SIG-M5 (cell line): ENCODE data around the gene PEX5L.

Experiments used
- DNase-seq: peaks from one replicate; lab custom pipeline; 2025; lab: John Stamatoyannopoulos, UW

The PEX5L gene

DNA sequence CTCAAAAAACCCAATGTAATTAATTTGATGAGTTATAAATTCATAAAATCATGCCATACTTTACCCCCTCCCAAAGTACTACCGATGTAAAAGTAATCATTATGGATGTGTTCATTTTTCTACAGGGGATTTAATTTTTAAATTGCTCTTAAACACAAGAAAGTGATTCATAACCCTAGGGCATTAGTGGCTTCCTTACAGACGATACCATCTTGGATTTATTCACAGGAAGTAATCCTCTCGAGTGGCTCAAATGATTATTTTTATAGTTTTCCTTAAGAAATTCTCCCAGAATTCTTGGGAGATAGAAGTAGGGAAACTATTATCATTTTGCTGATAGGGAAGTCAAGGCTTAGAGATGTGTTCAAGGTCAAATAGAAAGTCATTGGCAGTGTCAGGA is 80.9 kb downstream of the PEX5L start:
- DNase-seq, result no peak

DNA sequence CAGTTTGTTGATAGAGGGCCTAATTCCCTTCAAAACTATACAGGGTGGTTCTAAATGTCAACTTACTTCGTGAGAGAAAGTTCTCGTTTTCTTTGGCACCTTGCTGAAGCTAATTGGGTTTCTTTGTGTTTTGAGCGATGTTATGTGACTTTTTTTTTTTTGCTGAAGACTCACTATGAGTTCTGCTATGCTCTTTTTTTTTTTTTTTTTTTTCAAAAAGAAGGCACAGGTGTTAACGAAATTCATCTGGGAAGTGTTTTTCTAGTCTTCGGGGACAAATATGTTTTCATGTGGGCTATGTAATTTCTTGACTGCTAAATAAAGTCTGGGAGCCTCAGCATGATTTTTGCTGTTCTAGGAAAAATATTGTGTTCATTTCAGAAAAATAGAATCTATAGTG is 81.5 kb downstream of the PEX5L start:
- DNase-seq, result no peak

GRCh38 chr3:179953993-179954870 is 82.5 kb downstream of the PEX5L start:
- DNase-seq, result no peak

- DNase-seq, result no peak
These were observed 85.9 kb downstream of the PEX5L start for GRCh38 chr3:179950840-179951239.

- DNase-seq, result no peak
These were observed 86.9 kb downstream of the PEX5L start for GRCh38 chr3:179949869-179950268.

GRCh38 chr3:179949412-179949811 is 87.3 kb downstream of the PEX5L start:
- DNase-seq, result no peak

GRCh38 chr3:179948740-179949139 is 88.0 kb downstream of the PEX5L start:
- no peak for DNase-seq

GRCh38 chr3:179945569-179945968 is 91.2 kb downstream of the PEX5L start:
- no peak for DNase-seq

GRCh38 chr3:179943117-179943880 is 93.4 kb downstream of the PEX5L start:
- no peak for DNase-seq

DNA sequence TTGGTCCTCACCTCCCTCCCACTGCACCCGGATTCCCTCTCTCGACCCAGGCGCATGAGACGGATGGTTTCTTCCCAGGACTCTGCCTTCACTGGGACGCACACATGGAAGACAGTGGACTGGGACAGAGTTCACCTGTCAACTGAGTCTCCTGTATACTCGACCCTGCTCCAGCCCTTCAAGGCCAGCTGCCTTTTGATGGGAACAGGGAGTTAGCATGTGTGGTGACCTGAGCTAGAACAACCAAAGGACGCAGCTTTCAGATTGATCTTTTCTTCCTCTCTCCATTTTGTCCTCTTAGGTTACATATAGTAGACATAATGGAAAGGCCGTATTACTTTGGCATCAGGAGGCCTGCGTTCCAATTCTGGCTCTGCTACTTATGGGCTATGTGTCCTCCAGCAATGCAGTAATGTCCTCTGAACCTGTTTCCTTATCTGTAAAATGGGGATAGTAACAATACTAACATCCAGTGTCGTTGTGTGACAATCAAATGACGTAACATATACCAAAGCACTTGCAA is 94.1 kb downstream of the PEX5L start:
- no peak for DNase-seq

- no peak for DNase-seq
These were observed 101.0 kb downstream of the PEX5L start for GRCh38 chr3:179935710-179936109.

DNA sequence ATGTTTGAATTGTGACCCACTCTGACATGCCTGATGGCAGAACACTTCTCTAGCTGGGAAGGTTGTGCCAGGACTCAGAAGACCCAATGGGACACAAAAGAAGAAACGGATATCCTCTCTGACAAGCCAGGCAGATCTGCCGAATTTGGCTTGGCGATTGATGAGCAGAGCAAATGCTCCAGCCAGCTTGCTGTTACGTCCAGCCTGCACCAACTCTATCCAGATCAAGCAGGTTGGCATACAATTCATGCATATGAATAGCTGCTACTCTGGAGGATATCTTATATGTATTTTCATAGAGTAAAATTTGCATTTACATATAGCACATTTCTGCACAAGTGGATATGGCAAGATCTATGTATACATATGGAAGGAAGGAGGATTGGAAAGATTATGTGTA is 102.8 kb downstream of the PEX5L start:
- DNase-seq, result no peak

DNA sequence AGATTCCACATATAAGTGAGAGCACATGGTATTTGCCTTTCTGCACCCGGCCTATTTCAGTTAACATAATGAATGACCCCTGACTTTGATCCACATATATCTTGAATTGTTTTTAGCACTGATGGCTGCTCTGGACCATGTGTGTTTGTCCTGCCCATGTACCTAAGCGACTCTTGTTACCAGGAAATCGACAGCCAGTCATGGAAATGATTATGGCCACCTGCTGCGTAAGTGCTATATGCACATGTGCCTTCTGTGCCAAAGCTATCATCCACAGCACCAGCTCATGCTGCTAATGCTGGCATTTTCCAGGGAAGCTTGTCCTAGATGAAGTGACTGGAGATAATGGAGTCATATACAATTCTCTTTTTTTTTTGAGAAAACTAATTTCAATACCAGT is 103.7 kb downstream of the PEX5L start:
- DNase-seq, result no peak

DNA sequence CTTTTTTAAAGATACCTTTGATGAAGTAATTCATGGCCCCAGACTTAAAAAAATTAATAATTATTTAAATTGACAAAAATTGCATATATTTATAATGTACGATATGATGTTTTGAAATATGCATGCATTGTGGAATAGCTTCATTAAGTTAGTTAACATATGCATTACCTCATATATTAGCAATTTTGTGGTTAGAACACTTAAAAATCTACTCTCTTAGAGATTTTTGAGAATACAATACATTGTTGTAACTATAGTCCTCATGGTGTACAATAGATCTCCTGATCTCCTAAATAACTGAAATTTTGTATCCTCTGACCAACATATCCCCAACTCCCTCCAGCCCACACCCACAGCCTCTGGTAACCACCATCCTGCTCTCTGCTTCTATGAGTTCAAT is 104.1 kb downstream of the PEX5L start:
- no peak for DNase-seq

- no peak for DNase-seq
These were observed 107.6 kb downstream of the PEX5L start for GRCh38 chr3:179929091-179929529.

GRCh38 chr3:179927191-179927590 is 109.5 kb downstream of the PEX5L start:
- no peak for DNase-seq

- no peak for DNase-seq
These were observed 114.8 kb downstream of the PEX5L start for GRCh38 chr3:179921951-179922350.

DNA sequence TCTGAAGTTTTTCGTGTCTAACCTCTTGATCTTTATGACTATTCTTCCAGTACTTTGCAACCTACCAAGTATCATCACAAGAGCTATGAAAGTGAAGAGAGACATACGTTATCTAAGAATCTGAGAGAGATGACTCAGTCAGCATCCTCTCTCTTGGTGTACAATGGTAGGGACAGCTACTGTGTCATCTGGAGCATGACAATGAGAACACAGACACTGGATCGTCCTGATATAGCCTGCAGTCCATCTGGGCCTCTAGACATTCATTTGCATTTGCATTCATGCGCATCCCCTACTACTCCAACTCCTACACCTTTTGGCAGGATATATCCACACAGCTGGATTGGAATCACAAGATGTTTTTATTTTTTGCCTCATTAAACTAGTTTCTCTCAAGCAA is 115.2 kb downstream of the PEX5L start:
- no peak for DNase-seq

DNA sequence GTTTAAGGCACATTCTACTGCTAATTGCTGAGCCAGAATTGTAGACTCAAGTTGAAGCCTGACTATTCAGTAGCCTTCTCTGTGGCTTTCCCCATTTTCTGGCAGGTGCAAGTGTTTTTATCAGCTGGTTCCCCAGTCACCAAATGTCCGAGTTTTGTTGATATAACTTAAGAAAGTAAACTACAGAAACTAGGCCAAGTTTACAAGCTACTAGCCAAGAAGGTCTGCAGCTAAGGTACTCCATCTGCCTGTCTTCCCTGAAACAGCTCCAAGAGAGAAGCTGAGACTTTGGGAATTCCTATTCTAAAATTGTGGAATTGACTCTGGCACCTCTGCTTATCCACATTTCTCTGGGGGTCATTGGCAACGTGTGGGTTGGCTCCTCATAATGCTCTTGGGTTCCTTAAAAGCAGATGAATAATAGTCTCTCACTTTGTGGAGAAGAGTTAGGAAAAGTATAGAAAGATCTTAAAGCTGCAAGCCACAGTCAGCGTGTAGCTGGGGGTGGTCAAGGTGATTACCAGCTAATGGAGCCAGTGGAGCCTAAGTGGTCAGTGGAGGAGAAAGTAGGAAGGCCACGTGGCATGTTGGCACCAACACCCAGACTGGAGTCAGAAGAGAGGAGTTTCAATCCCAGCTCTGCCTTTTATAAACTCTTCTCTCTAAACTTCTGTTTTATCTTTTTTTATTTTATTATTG is 128.8 kb downstream of the PEX5L start:
- no peak for DNase-seq

GRCh38 chr3:179902061-179902460 is 134.7 kb downstream of the PEX5L start:
- DNase-seq, result no peak

GRCh38 chr3:179898024-179898423 is 138.7 kb downstream of the PEX5L start:
- no peak for DNase-seq

DNA sequence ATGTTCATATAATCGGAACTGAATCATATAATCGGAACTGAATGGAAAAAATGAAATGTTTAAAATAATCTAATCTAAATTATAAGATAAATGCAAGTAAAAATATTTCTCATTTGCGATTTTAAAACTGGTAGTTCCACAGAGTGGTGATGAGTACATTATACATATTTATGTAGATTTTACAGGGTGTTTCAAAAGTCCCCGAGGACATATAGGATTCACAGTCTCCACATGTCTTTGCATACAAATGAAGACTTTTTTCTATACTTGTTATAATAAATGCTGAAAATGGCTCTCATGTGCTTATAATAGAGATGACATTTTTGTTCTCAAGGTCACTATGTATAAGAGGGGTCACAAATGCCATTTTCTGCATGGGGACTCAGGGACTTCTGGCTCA is 139.5 kb downstream of the PEX5L start:
- no peak for DNase-seq
